Ovary (tissue), 3 donors: Measurements from ENCODE around the gene KCNE5.

Source experiments
- POLR2A ChIP-seq: fragments of 450-650 bp; IDR thresholded peaks from one replicate; pipeline ENCODE4 v1.6.1; 2017; ENCODE audit warnings: antibody characterized with exemption, mild to moderate bottlenecking, moderate library complexity
- TF ChIP-seq, protein P1 (sequence below), 3 donors: fragments of 450-650 bp in 2 of 3; fragments of 200-600 bp in 1 of 3; IDR thresholded peaks; one replicate each; pipeline versions ENCODE4 v1.5.1 to v1.8.0; 2016 to 2022; ENCODE audit warnings: antibody characterized with exemption in 3 of 3, mild to moderate bottlenecking in 1 of 3
- donor health status: DM: no; HTN: no; CAD: no.

GRCh38 chrX:109600237-109600651 lies 24.7 kb downstream of the KCNE5 start:
- TF ChIP-seq, protein P1, sequence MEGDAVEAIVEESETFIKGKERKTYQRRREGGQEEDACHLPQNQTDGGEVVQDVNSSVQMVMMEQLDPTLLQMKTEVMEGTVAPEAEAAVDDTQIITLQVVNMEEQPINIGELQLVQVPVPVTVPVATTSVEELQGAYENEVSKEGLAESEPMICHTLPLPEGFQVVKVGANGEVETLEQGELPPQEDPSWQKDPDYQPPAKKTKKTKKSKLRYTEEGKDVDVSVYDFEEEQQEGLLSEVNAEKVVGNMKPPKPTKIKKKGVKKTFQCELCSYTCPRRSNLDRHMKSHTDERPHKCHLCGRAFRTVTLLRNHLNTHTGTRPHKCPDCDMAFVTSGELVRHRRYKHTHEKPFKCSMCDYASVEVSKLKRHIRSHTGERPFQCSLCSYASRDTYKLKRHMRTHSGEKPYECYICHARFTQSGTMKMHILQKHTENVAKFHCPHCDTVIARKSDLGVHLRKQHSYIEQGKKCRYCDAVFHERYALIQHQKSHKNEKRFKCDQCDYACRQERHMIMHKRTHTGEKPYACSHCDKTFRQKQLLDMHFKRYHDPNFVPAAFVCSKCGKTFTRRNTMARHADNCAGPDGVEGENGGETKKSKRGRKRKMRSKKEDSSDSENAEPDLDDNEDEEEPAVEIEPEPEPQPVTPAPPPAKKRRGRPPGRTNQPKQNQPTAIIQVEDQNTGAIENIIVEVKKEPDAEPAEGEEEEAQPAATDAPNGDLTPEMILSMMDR (IDR thresholded peaks at IDR 0.05): no peak
- TF ChIP-seq POLR2A: no peak
